OCI-LY7 (cell line): ENCODE measurements around the gene SIGLEC1.

Experiments
- EZH2phosphoT487 ChIP-seq: fragments of 200-600 bp; sonication (generic); IDR thresholded peaks from 2 replicates; pipeline ENCODE4 v1.6.1; 2018; ENCODE audit warnings: low read depth, borderline replicate concordance, mild to moderate bottlenecking, mixed run types, antibody characterized with exemption, low read length, moderate library complexity, mixed read lengths
- TF ChIP-seq, protein P1 (sequence below): fragments of 200-600 bp; sonication (generic); conservative IDR thresholded peaks from 2 replicates; pipeline ENCODE4 v1.5.1; 2014; ENCODE audit warnings: mild to moderate bottlenecking, antibody characterized with exemption, low read length, moderate library complexity, mixed read lengths

DNA sequence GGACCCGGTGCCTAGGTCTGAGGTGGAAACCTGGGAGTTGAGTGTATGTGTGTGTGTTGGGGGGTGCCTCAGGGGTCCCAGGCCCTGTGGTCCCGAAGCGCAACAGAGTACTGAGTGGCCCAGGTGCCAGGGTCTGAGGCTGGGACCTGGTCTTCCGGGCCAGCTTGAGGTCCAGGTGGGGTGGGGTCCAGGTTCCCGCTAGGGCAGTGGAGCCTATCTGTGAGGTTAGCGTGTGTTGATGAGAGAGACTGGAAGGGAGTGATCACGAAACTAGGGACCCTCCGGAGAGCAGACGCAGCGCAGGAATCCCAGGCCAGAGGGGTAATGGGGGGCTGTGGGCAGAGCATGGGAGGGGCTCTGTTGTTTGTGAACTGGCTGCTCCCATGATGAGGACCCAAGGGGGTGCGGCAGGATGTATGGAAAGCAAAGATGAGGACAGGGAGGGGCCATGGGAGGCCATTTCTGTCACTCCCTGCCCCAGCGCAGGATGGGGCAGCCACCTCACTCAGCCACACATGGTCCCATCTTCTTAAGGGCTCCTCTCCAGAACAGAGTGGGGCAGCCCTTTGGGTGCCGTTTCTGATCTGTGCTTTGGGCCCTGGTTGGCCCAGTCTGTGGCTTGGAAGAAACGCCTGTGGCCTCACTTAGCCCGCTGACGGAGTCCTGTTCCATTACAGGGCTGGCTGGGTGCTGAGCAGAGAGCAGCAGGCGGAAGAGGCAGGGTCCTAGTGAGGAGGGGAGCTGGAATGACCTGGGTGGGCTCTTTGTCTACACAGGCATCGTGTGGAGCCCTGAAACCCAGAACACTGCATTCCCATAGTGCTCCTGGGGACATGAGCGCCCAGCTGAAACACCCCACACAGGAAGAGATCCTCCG lies 21.0 kb upstream of the SIGLEC1 start:
- TF ChIP-seq, protein P1, sequence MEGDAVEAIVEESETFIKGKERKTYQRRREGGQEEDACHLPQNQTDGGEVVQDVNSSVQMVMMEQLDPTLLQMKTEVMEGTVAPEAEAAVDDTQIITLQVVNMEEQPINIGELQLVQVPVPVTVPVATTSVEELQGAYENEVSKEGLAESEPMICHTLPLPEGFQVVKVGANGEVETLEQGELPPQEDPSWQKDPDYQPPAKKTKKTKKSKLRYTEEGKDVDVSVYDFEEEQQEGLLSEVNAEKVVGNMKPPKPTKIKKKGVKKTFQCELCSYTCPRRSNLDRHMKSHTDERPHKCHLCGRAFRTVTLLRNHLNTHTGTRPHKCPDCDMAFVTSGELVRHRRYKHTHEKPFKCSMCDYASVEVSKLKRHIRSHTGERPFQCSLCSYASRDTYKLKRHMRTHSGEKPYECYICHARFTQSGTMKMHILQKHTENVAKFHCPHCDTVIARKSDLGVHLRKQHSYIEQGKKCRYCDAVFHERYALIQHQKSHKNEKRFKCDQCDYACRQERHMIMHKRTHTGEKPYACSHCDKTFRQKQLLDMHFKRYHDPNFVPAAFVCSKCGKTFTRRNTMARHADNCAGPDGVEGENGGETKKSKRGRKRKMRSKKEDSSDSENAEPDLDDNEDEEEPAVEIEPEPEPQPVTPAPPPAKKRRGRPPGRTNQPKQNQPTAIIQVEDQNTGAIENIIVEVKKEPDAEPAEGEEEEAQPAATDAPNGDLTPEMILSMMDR, result no peak
- no peak for TF ChIP-seq EZH2phosphoT487
